ENCODE measurements around the gene SCIN.

SCIN gene

DNA sequence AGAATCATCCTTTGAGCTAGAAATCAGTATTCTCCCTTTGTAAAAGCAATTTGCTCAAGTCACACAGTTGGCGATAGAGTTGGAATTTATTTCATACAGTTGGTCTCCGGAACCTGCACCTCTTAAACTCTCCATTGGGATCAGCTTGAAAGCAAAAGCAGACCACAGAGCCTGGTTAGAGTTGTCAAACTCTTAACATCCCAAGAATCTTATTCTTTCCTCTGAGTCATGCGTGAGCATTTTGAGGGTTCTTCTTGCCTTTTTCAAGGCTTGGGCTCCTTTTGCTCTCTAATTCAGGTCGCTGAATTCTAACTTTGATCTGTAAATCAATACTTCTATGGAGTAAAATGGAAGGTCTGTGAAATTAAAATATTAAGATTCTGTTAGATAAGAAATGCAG lies 19.6 kb upstream of the SCIN start:
- TF ChIP-seq TEAD4 (IDR thresholded peaks at IDR 0.05) (no peak), CREB1 (IDR thresholded peaks at IDR 0.05; ENCODE audit: low read depth) (no peak), EP300 (IDR thresholded peaks at IDR 0.05; ENCODE audit: borderline replicate concordance) (no peak), TAF1 (IDR thresholded peaks at IDR 0.05; ENCODE audit: low read depth) (no peak), NFIC (IDR thresholded peaks at IDR 0.05) (no peak), EGR1 (IDR thresholded peaks at IDR 0.05) (no peak), CEBPB (IDR thresholded peaks at IDR 0.05) (no peak), TCF12 (IDR thresholded peaks at IDR 0.05; ENCODE audit: low read depth) (no peak), FOXM1 (IDR thresholded peaks at IDR 0.05; ENCODE audit: borderline replicate concordance, low read depth) (no peak), RAD21 (IDR thresholded peaks at IDR 0.05; ENCODE audit: low read depth) (no peak), ZBTB7A (IDR thresholded peaks at IDR 0.05; ENCODE audit: low read depth) (no peak), YY1 (IDR thresholded peaks at IDR 0.05; ENCODE audit: low read depth) (no peak)
- TF ChIP-seq, protein P1, sequence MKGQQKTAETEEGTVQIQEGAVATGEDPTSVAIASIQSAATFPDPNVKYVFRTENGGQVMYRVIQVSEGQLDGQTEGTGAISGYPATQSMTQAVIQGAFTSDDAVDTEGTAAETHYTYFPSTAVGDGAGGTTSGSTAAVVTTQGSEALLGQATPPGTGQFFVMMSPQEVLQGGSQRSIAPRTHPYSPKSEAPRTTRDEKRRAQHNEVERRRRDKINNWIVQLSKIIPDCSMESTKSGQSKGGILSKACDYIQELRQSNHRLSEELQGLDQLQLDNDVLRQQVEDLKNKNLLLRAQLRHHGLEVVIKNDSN (IDR thresholded peaks at IDR 0.05), result no peak
- TF ChIP-seq, protein P2, sequence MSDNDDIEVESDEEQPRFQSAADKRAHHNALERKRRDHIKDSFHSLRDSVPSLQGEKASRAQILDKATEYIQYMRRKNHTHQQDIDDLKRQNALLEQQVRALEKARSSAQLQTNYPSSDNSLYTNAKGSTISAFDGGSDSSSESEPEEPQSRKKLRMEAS (IDR thresholded peaks at IDR 0.05), result no peak

DNA sequence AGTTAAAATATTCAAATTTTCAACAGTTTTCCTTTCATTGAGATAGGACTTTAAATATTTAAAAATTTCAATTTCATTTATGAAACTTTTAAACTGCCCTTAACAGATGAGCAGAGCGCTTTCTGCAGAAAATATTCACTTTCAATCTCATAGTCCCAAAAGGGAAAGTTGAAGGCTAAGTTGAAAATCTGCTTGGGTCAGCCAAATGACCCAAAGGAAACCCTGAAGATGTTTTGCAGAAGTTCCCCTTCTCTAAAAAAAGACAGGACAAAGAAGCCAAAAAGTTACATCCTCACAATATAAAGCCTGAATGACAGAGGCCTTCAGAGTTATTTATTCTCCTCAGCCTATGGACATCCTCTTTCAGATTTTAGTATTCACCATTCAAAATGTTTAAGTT lies 17.6 kb upstream of the SCIN start:
- TF ChIP-seq EGR1 (IDR thresholded peaks at IDR 0.05) (no peak), CEBPB (IDR thresholded peaks at IDR 0.05) (no peak), YY1 (IDR thresholded peaks at IDR 0.05; ENCODE audit: low read depth) (no peak), TAF1 (IDR thresholded peaks at IDR 0.05; ENCODE audit: low read depth) (no peak), NFIC (IDR thresholded peaks at IDR 0.05) (no peak), TEAD4 (IDR thresholded peaks at IDR 0.05) (no peak), FOXM1 (IDR thresholded peaks at IDR 0.05; ENCODE audit: borderline replicate concordance, low read depth) (no peak), EP300 (IDR thresholded peaks at IDR 0.05; ENCODE audit: borderline replicate concordance) (no peak), ZBTB7A (IDR thresholded peaks at IDR 0.05; ENCODE audit: low read depth) (no peak), TCF12 (IDR thresholded peaks at IDR 0.05; ENCODE audit: low read depth) (no peak)
- TF ChIP-seq, protein P1 (IDR thresholded peaks at IDR 0.05), result no peak

DNA sequence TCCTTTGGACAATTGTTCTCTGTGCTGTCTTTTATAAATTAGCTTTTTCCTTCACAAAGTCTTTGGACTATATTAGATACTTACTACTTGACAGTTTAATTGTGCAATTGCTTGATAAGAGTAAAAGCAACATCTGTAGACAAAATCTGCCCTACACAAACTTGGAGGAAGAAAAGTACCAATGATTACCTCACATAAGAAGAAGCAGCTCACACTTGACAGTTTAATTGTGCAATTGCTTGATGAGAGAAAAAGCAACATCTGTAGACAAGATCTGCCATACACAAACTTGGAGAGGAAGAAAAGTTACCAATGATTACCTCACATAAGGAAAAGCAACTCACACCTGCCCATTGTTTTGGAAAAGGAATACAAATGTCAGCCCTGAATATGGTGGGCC lies 17.1 kb upstream of the SCIN start:
- TF ChIP-seq, protein P3, sequence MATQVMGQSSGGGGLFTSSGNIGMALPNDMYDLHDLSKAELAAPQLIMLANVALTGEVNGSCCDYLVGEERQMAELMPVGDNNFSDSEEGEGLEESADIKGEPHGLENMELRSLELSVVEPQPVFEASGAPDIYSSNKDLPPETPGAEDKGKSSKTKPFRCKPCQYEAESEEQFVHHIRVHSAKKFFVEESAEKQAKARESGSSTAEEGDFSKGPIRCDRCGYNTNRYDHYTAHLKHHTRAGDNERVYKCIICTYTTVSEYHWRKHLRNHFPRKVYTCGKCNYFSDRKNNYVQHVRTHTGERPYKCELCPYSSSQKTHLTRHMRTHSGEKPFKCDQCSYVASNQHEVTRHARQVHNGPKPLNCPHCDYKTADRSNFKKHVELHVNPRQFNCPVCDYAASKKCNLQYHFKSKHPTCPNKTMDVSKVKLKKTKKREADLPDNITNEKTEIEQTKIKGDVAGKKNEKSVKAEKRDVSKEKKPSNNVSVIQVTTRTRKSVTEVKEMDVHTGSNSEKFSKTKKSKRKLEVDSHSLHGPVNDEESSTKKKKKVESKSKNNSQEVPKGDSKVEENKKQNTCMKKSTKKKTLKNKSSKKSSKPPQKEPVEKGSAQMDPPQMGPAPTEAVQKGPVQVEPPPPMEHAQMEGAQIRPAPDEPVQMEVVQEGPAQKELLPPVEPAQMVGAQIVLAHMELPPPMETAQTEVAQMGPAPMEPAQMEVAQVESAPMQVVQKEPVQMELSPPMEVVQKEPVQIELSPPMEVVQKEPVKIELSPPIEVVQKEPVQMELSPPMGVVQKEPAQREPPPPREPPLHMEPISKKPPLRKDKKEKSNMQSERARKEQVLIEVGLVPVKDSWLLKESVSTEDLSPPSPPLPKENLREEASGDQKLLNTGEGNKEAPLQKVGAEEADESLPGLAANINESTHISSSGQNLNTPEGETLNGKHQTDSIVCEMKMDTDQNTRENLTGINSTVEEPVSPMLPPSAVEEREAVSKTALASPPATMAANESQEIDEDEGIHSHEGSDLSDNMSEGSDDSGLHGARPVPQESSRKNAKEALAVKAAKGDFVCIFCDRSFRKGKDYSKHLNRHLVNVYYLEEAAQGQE (IDR thresholded peaks at IDR 0.05; ENCODE audit: low read depth), result no peak
- no peak for TF ChIP-seq TAF1 (IDR thresholded peaks at IDR 0.05; ENCODE audit: low read depth)
- TF ChIP-seq TCF12 (IDR thresholded peaks at IDR 0.05; ENCODE audit: low read depth), result no peak
- TF ChIP-seq CEBPB (IDR thresholded peaks at IDR 0.05), result no peak
- TF ChIP-seq, protein P1 (IDR thresholded peaks at IDR 0.05), result no peak
- TF ChIP-seq EGR1 (IDR thresholded peaks at IDR 0.05), result no peak
- no peak for TF ChIP-seq TEAD4 (IDR thresholded peaks at IDR 0.05)
- TF ChIP-seq EP300 (IDR thresholded peaks at IDR 0.05; ENCODE audit: borderline replicate concordance), result no peak
- TF ChIP-seq RAD21 (IDR thresholded peaks at IDR 0.05; ENCODE audit: low read depth), result no peak
- no peak for TF ChIP-seq CREB1 (IDR thresholded peaks at IDR 0.05; ENCODE audit: low read depth)
- TF ChIP-seq, protein P2 (IDR thresholded peaks at IDR 0.05), result no peak
- no peak for TF ChIP-seq NFIC (IDR thresholded peaks at IDR 0.05)
- no peak for TF ChIP-seq YY1 (IDR thresholded peaks at IDR 0.05; ENCODE audit: low read depth)
- TF ChIP-seq ZBTB7A (IDR thresholded peaks at IDR 0.05; ENCODE audit: low read depth), result no peak

DNA sequence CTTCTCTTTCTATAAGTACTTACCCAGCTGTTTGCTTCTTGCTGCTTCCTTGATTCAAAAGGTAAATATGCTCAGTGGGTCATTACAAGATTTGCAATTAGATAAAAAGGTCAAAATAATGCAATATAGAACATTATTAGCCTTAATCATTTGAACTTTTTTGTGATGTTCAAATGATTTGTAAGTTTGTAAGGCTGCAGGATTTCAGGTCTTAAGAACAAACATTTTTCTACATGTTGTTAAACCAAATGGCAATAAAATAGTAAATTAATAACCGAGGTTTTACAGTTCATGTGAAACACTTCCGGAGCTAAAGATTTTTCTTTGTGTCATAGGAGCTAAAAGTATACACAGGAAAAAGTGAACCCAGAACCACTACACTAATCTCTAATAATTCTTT lies 16.2 kb upstream of the SCIN start:
- TF ChIP-seq CEBPB (IDR thresholded peaks at IDR 0.05) (no peak), CREB1 (IDR thresholded peaks at IDR 0.05; ENCODE audit: low read depth) (no peak), TEAD4 (IDR thresholded peaks at IDR 0.05) (no peak), TCF12 (IDR thresholded peaks at IDR 0.05; ENCODE audit: low read depth) (no peak), NFIC (IDR thresholded peaks at IDR 0.05) (no peak)
- TF ChIP-seq, protein P2 (IDR thresholded peaks at IDR 0.05), result no peak

DNA sequence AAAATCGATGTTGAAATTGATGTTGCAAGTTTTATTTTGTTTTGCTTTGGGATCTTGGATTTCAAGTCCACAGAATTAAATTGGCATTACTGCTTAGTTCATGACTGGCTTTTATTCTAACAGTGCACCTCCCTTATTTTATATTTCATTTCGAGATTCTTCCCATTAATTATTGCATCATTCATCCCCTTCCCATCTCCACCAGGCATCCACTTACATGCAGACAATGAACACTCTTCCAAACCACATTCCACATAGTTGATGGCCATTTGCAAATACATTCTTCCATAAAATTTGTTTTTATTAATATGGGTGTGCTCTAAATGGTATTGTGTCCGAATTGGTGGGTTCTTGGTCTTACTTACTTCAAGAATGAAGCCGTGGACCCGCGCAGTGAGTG lies 15.6 kb upstream of the SCIN start:
- TF ChIP-seq, protein P1 (IDR thresholded peaks at IDR 0.05), result no peak
- TF ChIP-seq TAF1 (IDR thresholded peaks at IDR 0.05; ENCODE audit: low read depth), result no peak
- TF ChIP-seq, protein P3 (IDR thresholded peaks at IDR 0.05; ENCODE audit: low read depth), result no peak
- no peak for TF ChIP-seq NFIC (IDR thresholded peaks at IDR 0.05)
- no peak for TF ChIP-seq TCF12 (IDR thresholded peaks at IDR 0.05; ENCODE audit: low read depth)
- no peak for TF ChIP-seq EGR1 (IDR thresholded peaks at IDR 0.05)
- TF ChIP-seq ZBTB7A (IDR thresholded peaks at IDR 0.05; ENCODE audit: low read depth), result no peak
- TF ChIP-seq YY1 (IDR thresholded peaks at IDR 0.05; ENCODE audit: low read depth), result no peak
- TF ChIP-seq CREB1 (IDR thresholded peaks at IDR 0.05; ENCODE audit: low read depth), result no peak
- no peak for TF ChIP-seq RAD21 (IDR thresholded peaks at IDR 0.05; ENCODE audit: low read depth)
- TF ChIP-seq FOXM1 (IDR thresholded peaks at IDR 0.05; ENCODE audit: borderline replicate concordance, low read depth), result no peak

Data from Ishikawa (cell line).